Endothelial cell (in vitro differentiated cells): ENCODE measurements around the gene SH3BGRL2. TPM values are rescaled to one million over a fixed set of nuclear protein-coding genes. Genes with fewer than 3 reads are reported as not detected.

Experiments used
- DNase-seq: peaks from one replicate; pipeline ENCODE4 v3.0.0; 2021; ENCODE audit warnings: low spot score
- H3K27ac Mint-ChIP-seq: one replicate; pipeline ENCODE4 v1.8.0; 2021; ENCODE audit warnings: mixed read lengths, inconsistent platforms; ENCODE audit not compliant: unreplicated experiment
- H3K27me3 Mint-ChIP-seq: one replicate; pipeline ENCODE4 v1.8.0; 2021; ENCODE audit warnings: mild to moderate bottlenecking, moderate library complexity, mixed read lengths, inconsistent platforms; ENCODE audit not compliant: unreplicated experiment
- H3K36me3 Mint-ChIP-seq: one replicate; pipeline ENCODE4 v1.8.0; 2021; ENCODE audit warnings: mild to moderate bottlenecking, low read depth, mixed read lengths, inconsistent platforms; ENCODE audit not compliant: unreplicated experiment
- H3K4me1 Mint-ChIP-seq: one replicate; pipeline ENCODE4 v1.8.0; 2021; ENCODE audit warnings: mild to moderate bottlenecking, mixed read lengths, inconsistent platforms; ENCODE audit not compliant: unreplicated experiment
- H3K4me3 Mint-ChIP-seq: one replicate; pipeline ENCODE4 v1.8.0; 2021; ENCODE audit warnings: mild to moderate bottlenecking, mixed read lengths, inconsistent platforms; ENCODE audit not compliant: unreplicated experiment
- H3K9me3 Mint-ChIP-seq: one replicate; pipeline ENCODE4 v1.8.0; 2021; ENCODE audit warnings: mixed read lengths, inconsistent platforms; ENCODE audit not compliant: unreplicated experiment
- total RNA-seq: library from RNA; stranded (reverse); fragmentation: NEBNext Ultra II Directional; extraction: Animal tissue kit (Norgen Biotek cat#: 25700); gene quantifications from one replicate; pipeline ENCODE4 v1.2.1, GENCODE V29; 2021; ENCODE audit not compliant: unreplicated experiment
- TF ChIP-seq, protein P1 (sequence below): fragments of 200-600 bp; sonication (generic); IDR thresholded peaks from one replicate; pipeline ENCODE4 v1.5.0; 2021; ENCODE audit warnings: antibody characterized with exemption; ENCODE audit not compliant: unreplicated experiment

SH3BGRL2 gene
- total RNA-seq, 1 donor from 2014 or later, result 7.0 TPM

GRCh38 chr6:79604583-79605037 lies 26.5 kb upstream of the SH3BGRL2 start:
- no peak for DNase-seq
- Mint-ChIP-seq H3K4me1 (peaks cover 3% of the 10 kb centered on the region), H3K4me3 (no peak overlapping the region), H3K27ac (no peak overlapping the region), H3K9me3 (peaks cover 8% of the 10 kb centered on the region), H3K27me3 (no peaks in the 10 kb centered on the region), H3K36me3 (no peaks in the 10 kb centered on the region)
- TF ChIP-seq, protein P1, sequence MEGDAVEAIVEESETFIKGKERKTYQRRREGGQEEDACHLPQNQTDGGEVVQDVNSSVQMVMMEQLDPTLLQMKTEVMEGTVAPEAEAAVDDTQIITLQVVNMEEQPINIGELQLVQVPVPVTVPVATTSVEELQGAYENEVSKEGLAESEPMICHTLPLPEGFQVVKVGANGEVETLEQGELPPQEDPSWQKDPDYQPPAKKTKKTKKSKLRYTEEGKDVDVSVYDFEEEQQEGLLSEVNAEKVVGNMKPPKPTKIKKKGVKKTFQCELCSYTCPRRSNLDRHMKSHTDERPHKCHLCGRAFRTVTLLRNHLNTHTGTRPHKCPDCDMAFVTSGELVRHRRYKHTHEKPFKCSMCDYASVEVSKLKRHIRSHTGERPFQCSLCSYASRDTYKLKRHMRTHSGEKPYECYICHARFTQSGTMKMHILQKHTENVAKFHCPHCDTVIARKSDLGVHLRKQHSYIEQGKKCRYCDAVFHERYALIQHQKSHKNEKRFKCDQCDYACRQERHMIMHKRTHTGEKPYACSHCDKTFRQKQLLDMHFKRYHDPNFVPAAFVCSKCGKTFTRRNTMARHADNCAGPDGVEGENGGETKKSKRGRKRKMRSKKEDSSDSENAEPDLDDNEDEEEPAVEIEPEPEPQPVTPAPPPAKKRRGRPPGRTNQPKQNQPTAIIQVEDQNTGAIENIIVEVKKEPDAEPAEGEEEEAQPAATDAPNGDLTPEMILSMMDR, result no peak

GRCh38 chr6:79605061-79605460 lies 26.1 kb upstream of the SH3BGRL2 start:
- TF ChIP-seq, protein P1, result no peak

DNA sequence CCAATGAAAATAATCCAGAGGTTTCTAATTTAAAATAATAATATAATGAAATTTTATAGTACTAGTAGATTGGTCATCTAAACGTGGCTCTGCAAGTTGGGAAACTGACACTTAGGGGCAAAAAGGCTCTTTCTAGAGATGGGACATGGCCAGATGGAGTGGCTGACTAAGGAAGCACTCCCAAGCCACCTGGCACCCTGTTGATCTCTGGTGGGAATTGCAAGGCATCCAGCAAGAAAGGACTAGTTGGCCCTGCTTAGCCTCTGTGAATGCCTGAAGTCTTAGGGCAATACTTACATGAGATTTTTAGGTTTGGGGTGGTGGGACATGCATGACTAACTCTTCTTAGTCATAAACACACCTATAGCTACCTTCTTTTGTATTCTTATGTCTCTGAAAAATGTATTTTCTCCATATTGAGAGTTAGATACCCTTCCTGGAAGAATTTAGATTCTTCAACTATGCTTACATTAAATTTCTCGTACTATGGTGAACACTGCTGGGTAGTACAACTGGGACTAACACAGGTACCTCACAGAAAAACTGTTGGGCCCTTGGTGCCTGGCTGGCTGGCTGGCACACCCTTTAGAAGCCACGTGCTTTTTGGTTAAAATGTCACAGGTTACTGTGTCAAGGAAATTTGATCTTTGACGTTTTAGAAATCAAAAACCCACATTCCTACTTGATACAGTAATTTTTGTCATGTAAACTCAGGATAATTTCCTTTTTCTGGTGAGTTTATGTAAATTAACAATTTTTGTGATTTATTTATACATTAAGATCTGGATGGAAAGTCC lies 25.0 kb upstream of the SH3BGRL2 start:
- Mint-ChIP-seq H3K36me3 (no peaks in the 10 kb centered on the region), H3K9me3 (peaks cover 8% of the 10 kb centered on the region), H3K27ac (no peak overlapping the region), H3K4me1 (peaks cover 3% of the 10 kb centered on the region), H3K27me3 (no peaks in the 10 kb centered on the region), H3K4me3 (no peak overlapping the region)
- TF ChIP-seq, protein P1, result no peak
- DNase-seq, result no peak

More at GRCh38 chr6:79605061-79605460, 26.1 kb upstream of the SH3BGRL2 start:
- Mint-ChIP-seq H3K9me3 (peaks cover 8% of the 10 kb centered on the region), H3K36me3 (no peaks in the 10 kb centered on the region), H3K27ac (no peak overlapping the region), H3K4me3 (no peak overlapping the region), H3K27me3 (no peaks in the 10 kb centered on the region), H3K4me1 (peaks cover 3% of the 10 kb centered on the region)
- DNase-seq, result no peak

- Mint-ChIP-seq H3K36me3 (no peaks in the 10 kb centered on the region), H3K4me3 (no peak overlapping the region), H3K27me3 (no peaks in the 10 kb centered on the region), H3K9me3 (peaks cover 8% of the 10 kb centered on the region), H3K27ac (no peak overlapping the region), H3K4me1 (peaks cover 3% of the 10 kb centered on the region)
- TF ChIP-seq, protein P1, result no peak
- no peak for DNase-seq
These were observed 24.1 kb upstream of the SH3BGRL2 start for GRCh38 chr6:79607000-79607399.
